ENCODE results near the gene RNASE4. TPM values are rescaled to one million over a fixed set of nuclear protein-coding genes. Genes with fewer than 3 reads are reported as not detected.

Gene RNASE4
- total RNA-seq, 1 donor from 2014 or later, result 7.6 TPM

DNA sequence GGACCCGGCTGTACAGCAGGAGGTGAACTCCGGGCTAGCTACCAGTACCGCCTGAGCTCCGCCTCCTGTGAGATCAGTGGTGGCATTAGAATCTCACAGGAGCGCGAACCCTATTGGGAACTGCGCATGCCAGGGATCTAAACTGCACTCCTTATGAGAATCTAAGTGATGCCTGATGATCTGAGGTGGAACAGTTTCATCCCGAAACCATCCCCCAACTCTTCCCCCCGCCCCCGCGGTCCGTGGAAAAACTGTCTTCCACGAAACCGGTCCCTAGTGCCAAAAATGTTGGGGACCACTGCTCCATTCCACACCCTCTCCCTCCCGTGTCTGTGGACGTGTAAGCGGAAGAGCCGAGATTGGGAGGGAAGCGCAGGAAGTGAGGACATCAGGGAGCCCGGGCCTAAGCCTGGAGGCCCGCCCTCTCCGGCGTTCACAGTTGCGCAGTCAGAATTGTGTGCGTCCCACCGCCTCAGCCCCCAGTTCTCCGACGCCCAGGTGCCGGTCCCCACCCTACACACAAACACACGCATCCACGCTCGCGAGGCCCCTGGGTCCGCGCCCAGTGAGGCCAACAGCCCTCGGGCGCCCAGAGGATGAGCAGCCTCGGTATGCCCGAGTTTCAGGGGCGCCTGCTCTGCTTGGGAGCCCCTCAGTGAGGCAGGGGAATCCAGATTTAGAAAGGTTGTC, 1.8 kb upstream of the RNASE4 start:
- peak; percentile 70 for DNase-seq (ENCODE audit: low read depth)
- TF ChIP-seq, protein P1, sequence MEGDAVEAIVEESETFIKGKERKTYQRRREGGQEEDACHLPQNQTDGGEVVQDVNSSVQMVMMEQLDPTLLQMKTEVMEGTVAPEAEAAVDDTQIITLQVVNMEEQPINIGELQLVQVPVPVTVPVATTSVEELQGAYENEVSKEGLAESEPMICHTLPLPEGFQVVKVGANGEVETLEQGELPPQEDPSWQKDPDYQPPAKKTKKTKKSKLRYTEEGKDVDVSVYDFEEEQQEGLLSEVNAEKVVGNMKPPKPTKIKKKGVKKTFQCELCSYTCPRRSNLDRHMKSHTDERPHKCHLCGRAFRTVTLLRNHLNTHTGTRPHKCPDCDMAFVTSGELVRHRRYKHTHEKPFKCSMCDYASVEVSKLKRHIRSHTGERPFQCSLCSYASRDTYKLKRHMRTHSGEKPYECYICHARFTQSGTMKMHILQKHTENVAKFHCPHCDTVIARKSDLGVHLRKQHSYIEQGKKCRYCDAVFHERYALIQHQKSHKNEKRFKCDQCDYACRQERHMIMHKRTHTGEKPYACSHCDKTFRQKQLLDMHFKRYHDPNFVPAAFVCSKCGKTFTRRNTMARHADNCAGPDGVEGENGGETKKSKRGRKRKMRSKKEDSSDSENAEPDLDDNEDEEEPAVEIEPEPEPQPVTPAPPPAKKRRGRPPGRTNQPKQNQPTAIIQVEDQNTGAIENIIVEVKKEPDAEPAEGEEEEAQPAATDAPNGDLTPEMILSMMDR (conservative IDR thresholded peaks at IDR 0.05; ENCODE audit: low read depth, low read length), result no peak
- peak overlapping the region; percentile 87 for H3K4me3 ChIP-seq (ENCODE audit: low read depth, low read length)

DNA sequence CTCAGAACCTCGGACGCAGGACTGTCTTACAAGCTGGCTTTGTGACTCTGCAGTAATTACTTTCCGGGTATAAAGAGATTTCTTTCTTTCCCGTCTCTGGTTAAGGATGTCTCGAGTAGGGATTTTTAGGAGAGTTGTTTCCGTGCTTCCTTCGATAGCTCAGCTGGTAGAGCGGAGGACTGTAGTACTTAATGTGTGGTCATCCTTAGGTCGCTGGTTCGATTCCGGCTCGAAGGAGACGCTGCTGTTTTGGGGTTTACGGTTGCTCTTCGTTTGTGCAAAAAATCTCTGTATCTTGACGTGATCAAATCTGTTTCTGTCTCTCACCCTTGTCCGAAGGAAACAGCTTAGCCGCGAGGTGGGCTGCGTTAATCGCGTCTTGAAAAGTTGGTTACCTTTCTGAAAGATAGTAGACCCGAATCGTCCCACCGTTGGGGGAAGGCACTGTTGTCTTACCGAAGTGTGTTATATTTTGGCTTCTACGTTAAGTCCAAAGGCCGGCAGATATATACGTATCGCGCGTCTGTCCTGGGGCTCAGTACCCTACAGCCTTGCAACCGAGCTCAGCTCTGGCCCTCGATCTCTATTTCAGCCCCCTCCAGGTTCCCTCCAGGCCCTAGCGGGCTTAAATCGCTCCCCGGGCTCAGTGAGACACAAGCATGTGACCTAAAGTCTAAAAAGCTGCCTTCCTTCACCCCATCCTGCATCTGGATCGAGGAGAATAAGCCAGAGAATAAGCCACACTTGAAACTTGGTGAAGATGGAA, 1.1 kb upstream of the RNASE4 start:
- TF ChIP-seq, protein P1 (conservative IDR thresholded peaks at IDR 0.05; ENCODE audit: low read depth, low read length), result no peak
- H3K4me3 ChIP-seq (ENCODE audit: low read depth, low read length), result peak overlapping the region; percentile 87
- peak; percentile 76 for DNase-seq (ENCODE audit: low read depth)

DNA sequence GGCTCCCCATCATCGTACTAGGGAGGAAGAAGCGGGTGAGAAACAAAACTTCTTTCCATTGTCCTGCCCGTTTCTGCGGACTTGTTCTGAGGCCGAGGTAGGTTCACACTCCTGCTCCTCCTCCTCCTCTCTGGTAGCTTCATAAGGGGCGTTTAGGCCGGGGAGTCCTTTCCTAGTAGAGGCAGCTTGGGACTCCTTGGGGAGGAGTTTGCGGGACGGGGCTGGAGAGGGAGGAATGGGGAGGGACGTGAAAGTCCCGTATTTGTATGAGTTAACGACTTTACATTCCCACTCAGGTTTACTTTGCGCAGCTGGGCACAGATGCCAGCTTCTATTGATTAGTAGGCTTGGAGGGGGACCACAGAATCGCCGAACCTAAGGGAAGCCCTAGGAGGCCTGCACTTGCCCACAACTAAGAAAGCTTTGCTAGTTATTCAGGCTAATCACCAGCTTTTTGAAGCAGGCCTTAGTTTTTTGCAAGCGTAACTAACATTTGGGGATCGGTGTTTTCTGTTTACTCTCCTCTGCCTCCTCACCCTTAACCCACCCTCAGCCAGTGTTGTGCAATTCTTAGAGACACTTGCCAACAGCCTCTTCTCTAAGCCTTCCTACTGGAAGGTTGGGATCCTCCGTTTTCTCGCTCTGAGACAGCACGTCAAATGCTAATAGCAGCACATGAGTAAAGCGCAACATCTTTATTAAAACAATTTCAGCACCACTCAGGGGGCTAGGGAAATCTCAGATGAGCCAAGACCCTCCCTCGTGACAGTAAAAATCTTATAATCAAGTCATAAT, 499 bp downstream of the RNASE4 start:
- DNase-seq (ENCODE audit: low read depth), result no peak
- H3K4me3 ChIP-seq (ENCODE audit: low read depth, low read length), result peak overlapping the region; percentile 87
- TF ChIP-seq, protein P1 (conservative IDR thresholded peaks at IDR 0.05; ENCODE audit: low read depth, low read length), result no peak

DNA sequence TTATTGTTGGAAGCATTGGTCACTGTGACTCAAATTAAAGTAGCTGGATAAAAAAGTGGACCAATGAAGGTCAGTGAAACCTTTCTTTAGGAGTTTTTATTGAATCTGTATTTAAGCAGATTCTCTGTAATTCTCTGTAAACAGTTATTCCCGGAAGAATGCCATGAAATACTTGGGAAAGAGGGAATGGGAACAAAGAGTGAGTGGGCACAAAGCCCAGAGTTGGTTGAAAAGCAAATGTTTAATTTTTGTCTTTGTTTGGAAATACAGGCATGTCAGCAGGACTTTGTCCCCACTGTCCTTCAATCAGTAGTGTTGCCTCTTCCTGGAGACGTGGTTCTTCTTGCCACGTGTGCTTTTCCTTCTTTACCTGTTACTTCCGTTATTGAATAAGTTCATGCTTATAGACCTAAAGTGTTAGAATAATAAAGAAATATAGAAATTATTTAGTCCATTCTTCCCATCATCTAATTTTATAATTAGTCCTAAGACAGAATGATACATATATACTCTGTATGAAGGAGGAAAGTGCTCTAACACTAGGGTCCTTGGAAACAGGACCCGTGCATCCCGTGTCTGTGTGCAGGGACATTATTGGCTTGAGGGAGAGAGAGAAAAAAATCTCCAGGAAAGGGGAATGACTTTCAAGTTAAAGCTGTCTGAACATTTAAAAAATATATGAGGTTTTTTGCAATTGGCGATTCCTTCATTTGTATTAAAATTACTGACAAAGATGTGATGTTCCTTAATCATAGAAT, 2.2 kb downstream of the RNASE4 start:
- no peak overlapping the region for H3K4me3 ChIP-seq (ENCODE audit: low read depth, low read length)
- TF ChIP-seq, protein P1 (conservative IDR thresholded peaks at IDR 0.05; ENCODE audit: low read depth, low read length), result no peak
- no peak for DNase-seq (ENCODE audit: low read depth)

DNA sequence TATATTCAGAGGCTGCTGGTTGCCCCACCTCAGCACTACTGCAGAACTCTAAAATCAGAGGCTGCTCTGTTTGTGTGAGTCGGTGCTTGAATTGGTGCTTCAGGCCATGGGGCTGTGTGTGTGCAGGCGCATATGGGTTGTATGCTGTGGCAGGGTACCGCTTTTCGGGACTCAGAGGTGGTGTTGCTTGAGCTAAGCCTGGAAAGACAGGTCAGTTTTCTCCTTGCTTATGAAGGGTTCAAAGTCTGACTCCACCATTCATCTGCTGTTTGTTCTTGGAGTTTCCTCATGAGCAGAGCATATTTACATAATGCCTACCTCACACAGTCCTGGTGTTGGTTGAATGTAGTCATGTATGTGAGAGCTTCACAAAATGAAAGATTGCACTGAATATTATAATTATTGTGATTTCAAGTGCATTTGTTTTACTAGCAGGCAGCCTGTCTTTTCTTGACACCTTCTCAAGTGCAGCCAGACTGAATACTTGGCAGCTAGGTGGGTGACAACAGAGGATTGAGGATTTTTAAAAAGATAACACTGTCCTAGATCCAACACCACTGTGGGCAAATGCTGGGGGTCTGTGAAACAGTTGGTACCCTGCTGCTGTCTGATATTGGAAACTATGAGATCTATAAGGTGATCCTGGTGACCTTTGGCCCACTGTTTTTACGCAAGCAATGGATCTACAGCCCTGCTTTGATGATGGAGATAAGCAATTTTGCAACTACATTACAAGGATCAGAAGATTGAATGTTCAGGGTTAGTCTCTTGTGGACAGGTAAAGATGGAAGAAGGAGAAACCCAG, 3.2 kb downstream of the RNASE4 start:
- DNase-seq (ENCODE audit: low read depth), result no peak
- TF ChIP-seq, protein P1 (conservative IDR thresholded peaks at IDR 0.05; ENCODE audit: low read depth, low read length), result no peak
- H3K4me3 ChIP-seq (ENCODE audit: low read depth, low read length), result no peak overlapping the region

Data from epithelial cell of proximal tubule (primary cell).